Gastroesophageal sphincter (tissue), 3 donors: Measurements from ENCODE around the gene BMP7.

ENCODE experiments used
- CTCF ChIP-seq, 4 experiments: fragments of 200-600 bp in 2 of 4; fragments of 450-650 bp in 2 of 4; sonication (generic) in 1 of 4; IDR thresholded peaks; one replicate each; pipeline ENCODE4 v1.5.1; 2017 to 2019; ENCODE audit warnings: antibody characterized with exemption in 4 of 4, mild to moderate bottlenecking in 2 of 4, moderate library complexity in 2 of 4
- POLR2A ChIP-seq, 2 donors: fragments of 450-650 bp; IDR thresholded peaks; one replicate each; pipeline ENCODE4 v1.6.1; 2017; ENCODE audit warnings: antibody characterized with exemption in 2 of 2, mild to moderate bottlenecking in 2 of 2, moderate library complexity in 1 of 2
- POLR2AphosphoS5 ChIP-seq: sonication (generic); formaldehyde crosslinking; IDR thresholded peaks from one replicate; pipeline ENCODE4 v1.6.1; 2017; ENCODE audit warnings: antibody characterized with exemption

GRCh38 chr20:57148263-57148662 is 118.2 kb downstream of the BMP7 start:
- TF ChIP-seq POLR2A (IDR thresholded peaks at IDR 0.05) (no peak), CTCF (IDR thresholded peaks at IDR 0.05) (no peak), POLR2AphosphoS5 (no peak)
